ENCODE measurements around the gene KRT86. TPM values are rescaled to one million over a fixed set of nuclear protein-coding genes. Genes with fewer than 3 reads are reported as not detected.

The KRT86 gene
- total and polyA plus RNA-seq, 2 donors from 2014 or later = 1.3 TPM; not detected in 1

GRCh38 chr12:52347016-52347415 is 72.6 kb downstream of the KRT86 start:
- FAIRE-seq (no peak), DNase-seq (no peak)
- intact Hi-C loops (cut with DNase I) = no loop called here
- Histone ChIP-seq H3K9ac (ENCODE audit: low read length in 3 of 3) (no peak overlapping the region), H3K36me3 (ENCODE audit: control insufficient read depth in 2 of 3, insufficient read depth in 3 of 3, low read length in 3 of 3) (no peaks in the 10 kb centered on the region), H3K4me3 (ENCODE audit: low read length in 3 of 3) (no peak overlapping the region), H3K27me3 (ENCODE audit: control insufficient read depth, insufficient read depth, low read length) (no peaks in the 10 kb centered on the region), H3K27ac (ENCODE audit: low read depth in 2 of 2, low read length in 2 of 2) (no peak overlapping the region), H3K9me3 (ENCODE audit: control insufficient read depth in 2 of 3, insufficient read depth in 1 of 3, low read length in 3 of 3) (peaks cover 0 to 9% (median 0%) of the 10 kb centered on the region in 3 donors), H3K4me1 (ENCODE audit: control insufficient read depth in 2 of 3, insufficient read depth in 2 of 3, low read depth in 1 of 3, low read length in 3 of 3) (peaks cover 0 to 6% (median 3%) of the 10 kb centered on the region in 3 donors)
- no peak for TF ChIP-seq CTCF (IDR thresholded peaks at IDR 0.05; ENCODE audit: borderline replicate concordance, extremely low read depth, insufficient read depth)

- no peaks in the 10 kb centered on the region for H3K27me3 ChIP-seq (ENCODE audit: control insufficient read depth, insufficient read depth, low read length)
- no peak overlapping the region for H3K4me3 ChIP-seq (ENCODE audit: low read length in 3 of 3)
- no peak overlapping the region for H3K9ac ChIP-seq (ENCODE audit: low read length in 3 of 3)
- TF ChIP-seq CTCF (IDR thresholded peaks at IDR 0.05; ENCODE audit: borderline replicate concordance, extremely low read depth, insufficient read depth) = no peak
- FAIRE-seq = no peak
- no peak overlapping the region for H3K27ac ChIP-seq (ENCODE audit: low read depth in 2 of 2, low read length in 2 of 2)
- H3K4me1 ChIP-seq (ENCODE audit: control insufficient read depth in 2 of 3, insufficient read depth in 2 of 3, low read depth in 1 of 3, low read length in 3 of 3) = peaks cover 0 to 6% (median 3%) of the 10 kb centered on the region in 3 donors
- no peaks in the 10 kb centered on the region for H3K36me3 ChIP-seq (ENCODE audit: control insufficient read depth in 2 of 3, insufficient read depth in 3 of 3, low read length in 3 of 3)
- DNase-seq = no peak
- intact Hi-C loops (cut with DNase I) = no loop called here
- H3K9me3 ChIP-seq (ENCODE audit: control insufficient read depth in 2 of 3, insufficient read depth in 1 of 3, low read length in 3 of 3) = peaks cover 0 to 9% (median 0%) of the 10 kb centered on the region in 3 donors
These were observed 73.4 kb downstream of the KRT86 start for GRCh38 chr12:52347551-52348510.

DNA sequence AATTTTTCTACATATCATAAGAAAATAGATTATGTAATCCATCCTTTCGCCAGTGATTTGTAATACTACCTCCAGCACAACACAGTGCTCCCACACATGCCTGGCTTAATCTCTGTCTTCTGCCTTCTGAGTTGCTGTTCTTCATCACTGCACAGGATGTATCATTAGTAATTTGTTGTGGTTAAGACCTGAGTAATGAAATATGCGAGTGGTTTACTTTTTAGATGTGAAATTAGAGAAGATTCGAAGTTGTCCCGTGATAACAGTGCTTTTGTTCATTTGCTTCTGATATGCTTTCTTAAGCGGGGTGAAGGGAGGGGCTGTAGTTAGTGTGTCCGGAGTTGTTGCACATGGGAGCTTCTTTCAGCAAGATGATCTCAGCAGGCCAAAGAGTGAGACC is 74.8 kb downstream of the KRT86 start:
- H3K27me3 ChIP-seq (ENCODE audit: control insufficient read depth, insufficient read depth, low read length) = no peaks in the 10 kb centered on the region
- H3K4me3 ChIP-seq (ENCODE audit: low read length in 3 of 3) = no peak overlapping the region
- H3K27ac ChIP-seq (ENCODE audit: low read depth in 2 of 2, low read length in 2 of 2) = no peak overlapping the region
- no peak overlapping the region for H3K9ac ChIP-seq (ENCODE audit: low read length in 3 of 3)
- FAIRE-seq = no peak
- no peak for TF ChIP-seq CTCF (IDR thresholded peaks at IDR 0.05; ENCODE audit: borderline replicate concordance, extremely low read depth, insufficient read depth)
- no peaks in the 10 kb centered on the region for H3K9me3 ChIP-seq (ENCODE audit: control insufficient read depth in 2 of 3, insufficient read depth in 1 of 3, low read length in 3 of 3)
- intact Hi-C loops (cut with DNase I) = no loop called here
- no peaks in the 10 kb centered on the region for H3K36me3 ChIP-seq (ENCODE audit: control insufficient read depth in 2 of 3, insufficient read depth in 3 of 3, low read length in 3 of 3)
- DNase-seq = peak in 2 of 5 donors; percentile 14 to 38
- H3K4me1 ChIP-seq (ENCODE audit: control insufficient read depth in 2 of 3, insufficient read depth in 2 of 3, low read depth in 1 of 3, low read length in 3 of 3) = peaks cover 0 to 6% (median 3%) of the 10 kb centered on the region in 3 donors

Measured in kidney (tissue), 14 donors.